Large intestine (tissue), 3 donors: ENCODE data around the gene PPP1R7. TPM values are rescaled to one million over a fixed set of nuclear protein-coding genes. Genes with fewer than 3 reads are reported as not detected.

Experiments used
- DNase-seq, 2 donors: peaks; one replicate each; pipeline versions ENCODE4 v3.0.0 to v3.0.0-alpha.2; 2013
- H3K27ac ChIP-seq: one replicate; pipeline ENCODE4 v1.5.1; 2013; ENCODE audit warnings: low read length
- H3K27me3 ChIP-seq: 2 replicates; pipeline ENCODE4 v1.6.1; 2013; ENCODE audit warnings: low read length; ENCODE audit not compliant: control insufficient read depth, insufficient read depth
- H3K36me3 ChIP-seq: 2 replicates; pipeline ENCODE4 v1.6.1; 2013; ENCODE audit warnings: low read length; ENCODE audit not compliant: control insufficient read depth, insufficient read depth
- H3K4me1 ChIP-seq: one replicate; pipeline ENCODE4 v1.6.1; 2013; ENCODE audit warnings: low read length; ENCODE audit not compliant: control insufficient read depth, insufficient read depth
- H3K4me3 ChIP-seq: one replicate; pipeline ENCODE4 v1.5.1; 2013; ENCODE audit warnings: low read length
- H3K9me3 ChIP-seq: one replicate; pipeline ENCODE4 v1.6.1; 2013; ENCODE audit warnings: mild to moderate bottlenecking, low read depth, low read length, moderate library complexity; ENCODE audit not compliant: control insufficient read depth
- WGBS: methylation state at CpG from one replicate; pipeline ENCODE4 v1.1.5; 2013; ENCODE audit warnings: low lambda C conversion rate; ENCODE audit not compliant: insufficient coverage; 5-methylcytosine and 5-hydroxymethylcytosine counted together
- polyA plus RNA-seq: library from polyadenylated mRNA; unstranded; fragments of 120-200 nt; gene quantifications from one replicate; pipeline ENCODE4 v1.2.1, GENCODE V29; 2013

The PPP1R7 gene
- polyA plus RNA-seq, 1 donor: 58.4 TPM

DNA sequence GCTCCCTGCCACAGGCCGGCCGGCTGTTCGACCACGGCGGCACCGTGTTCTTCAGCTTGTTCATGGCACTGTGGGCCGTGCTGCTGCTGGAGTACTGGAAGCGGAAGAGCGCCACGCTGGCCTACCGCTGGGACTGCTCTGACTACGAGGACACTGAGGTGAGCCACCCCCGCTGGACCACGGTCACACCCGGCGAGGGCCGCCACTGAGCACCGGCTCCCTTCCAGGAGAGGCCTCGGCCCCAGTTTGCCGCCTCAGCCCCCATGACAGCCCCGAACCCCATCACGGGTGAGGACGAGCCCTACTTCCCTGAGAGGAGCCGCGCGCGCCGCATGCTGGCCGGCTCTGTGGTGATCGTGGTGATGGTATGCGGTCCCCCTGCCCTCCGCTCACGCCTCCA, 59.0 kb downstream of the PPP1R7 start:
- Histone ChIP-seq H3K4me1 (no peaks in the 10 kb centered on the region), H3K27me3 (no peaks in the 10 kb centered on the region), H3K36me3 (no peaks in the 10 kb centered on the region), H3K27ac (no peak overlapping the region), H3K9me3 (no peaks in the 10 kb centered on the region), H3K4me3 (no peak overlapping the region)
- no peak for DNase-seq
- no CpG with 5 or more reads among the region's 33 CpGs for WGBS

DNA sequence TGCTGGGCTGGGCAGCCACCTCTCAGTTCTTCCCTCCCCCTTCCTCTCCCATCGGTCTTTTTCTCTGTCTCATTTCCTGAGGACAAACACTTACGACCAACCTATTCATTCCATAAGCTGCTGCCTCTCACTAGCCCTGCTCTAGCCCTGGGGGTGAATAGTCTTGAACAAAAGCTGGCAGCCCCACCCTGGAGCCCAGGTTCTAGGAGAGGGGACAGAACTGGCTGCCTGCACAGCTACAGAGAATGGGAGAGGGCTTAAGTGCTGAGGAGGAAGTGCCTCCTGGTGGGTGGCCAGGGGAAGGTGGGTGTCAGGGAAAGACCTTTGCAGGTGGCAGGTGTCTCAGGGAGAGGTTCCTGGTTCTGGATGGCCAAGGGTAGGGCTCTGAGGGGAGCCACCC, 61.0 kb downstream of the PPP1R7 start:
- Histone ChIP-seq H3K4me1 (no peaks in the 10 kb centered on the region), H3K36me3 (no peaks in the 10 kb centered on the region), H3K4me3 (no peak overlapping the region), H3K9me3 (no peaks in the 10 kb centered on the region), H3K27ac (no peak overlapping the region), H3K27me3 (no peaks in the 10 kb centered on the region)
- no peak for DNase-seq
- WGBS: no CpG with 5 or more reads among the region's 2 CpGs

DNA sequence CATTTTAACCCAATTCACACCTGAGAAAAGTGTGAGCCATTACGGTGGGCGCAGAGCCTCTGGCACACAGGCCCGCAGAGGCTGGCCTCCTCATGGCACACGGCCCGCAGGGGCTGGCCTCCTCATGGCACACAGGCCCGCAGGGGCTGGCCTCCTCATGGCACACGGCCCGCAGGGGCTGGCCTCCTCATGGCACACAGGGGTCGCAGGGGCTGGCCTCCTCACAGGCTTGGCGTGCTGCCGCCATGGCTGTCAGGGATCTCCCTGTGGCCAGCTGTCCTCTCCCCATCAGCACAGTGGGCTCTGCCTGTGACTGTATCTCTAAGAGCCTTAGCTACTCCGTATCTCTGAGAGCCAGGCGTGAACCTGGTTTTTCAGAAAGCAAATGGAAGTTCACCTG, 62.8 kb downstream of the PPP1R7 start:
- Histone ChIP-seq H3K4me3 (no peak overlapping the region), H3K4me1 (no peaks in the 10 kb centered on the region), H3K36me3 (no peaks in the 10 kb centered on the region), H3K27me3 (no peaks in the 10 kb centered on the region), H3K9me3 (no peaks in the 10 kb centered on the region), H3K27ac (no peak overlapping the region)
- WGBS: no CpG with 5 or more reads among the region's 13 CpGs
- no peak for DNase-seq

DNA sequence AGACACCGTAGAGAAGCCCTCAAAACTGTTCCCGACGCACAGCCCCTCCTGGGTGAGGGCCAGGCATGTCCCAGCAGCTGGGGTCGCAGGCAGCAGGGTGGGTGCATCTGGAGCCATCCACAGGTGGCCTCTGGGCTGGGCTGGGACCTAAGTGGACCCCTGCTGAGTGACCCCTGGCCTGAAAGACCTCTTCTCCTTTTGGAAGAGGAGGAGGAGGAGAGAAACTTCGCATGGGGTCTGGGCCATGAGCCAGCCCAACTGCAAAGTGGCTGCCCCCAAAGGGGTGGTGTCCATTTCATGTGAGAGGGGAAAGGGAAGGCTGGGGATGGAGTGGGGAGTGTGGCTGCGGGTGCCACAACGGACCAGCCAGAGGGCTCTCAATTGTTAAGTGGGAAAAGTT, 63.3 kb downstream of the PPP1R7 start:
- peaks cover 2% of the 10 kb centered on the region for H3K4me1 ChIP-seq
- no peak overlapping the region for H3K4me3 ChIP-seq
- WGBS: no CpG with 5 or more reads among the region's 7 CpGs
- H3K36me3 ChIP-seq: no peaks in the 10 kb centered on the region
- no peak for DNase-seq
- no peaks in the 10 kb centered on the region for H3K9me3 ChIP-seq
- H3K27ac ChIP-seq: no peak overlapping the region
- H3K27me3 ChIP-seq: no peaks in the 10 kb centered on the region

DNA sequence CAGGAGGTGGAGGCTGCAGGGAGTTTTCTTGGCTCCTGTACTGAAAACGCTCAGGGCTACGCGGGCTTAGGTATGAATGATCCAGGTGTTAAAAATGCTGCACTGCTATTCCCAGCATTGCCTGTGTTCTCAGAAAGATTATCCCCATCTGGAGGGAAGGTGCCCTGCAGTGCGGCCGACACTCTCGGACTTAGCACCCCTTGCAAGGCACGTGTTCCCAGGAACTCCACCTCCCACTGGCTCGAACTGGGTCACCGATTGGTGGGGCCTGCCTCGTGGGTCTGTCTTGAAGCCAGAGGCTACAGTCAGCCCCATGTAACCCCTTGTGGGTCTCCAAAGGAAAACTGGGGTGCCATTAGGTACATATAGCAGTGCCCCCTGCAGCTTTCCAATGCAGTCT, 63.9 kb downstream of the PPP1R7 start:
- peaks cover 8% of the 10 kb centered on the region for H3K4me1 ChIP-seq
- DNase-seq: no peak
- H3K4me3 ChIP-seq: no peak overlapping the region
- no peaks in the 10 kb centered on the region for H3K36me3 ChIP-seq
- no peak overlapping the region for H3K27ac ChIP-seq
- no peaks in the 10 kb centered on the region for H3K27me3 ChIP-seq
- no CpG with 5 or more reads among the region's 10 CpGs for WGBS
- H3K9me3 ChIP-seq: no peaks in the 10 kb centered on the region

DNA sequence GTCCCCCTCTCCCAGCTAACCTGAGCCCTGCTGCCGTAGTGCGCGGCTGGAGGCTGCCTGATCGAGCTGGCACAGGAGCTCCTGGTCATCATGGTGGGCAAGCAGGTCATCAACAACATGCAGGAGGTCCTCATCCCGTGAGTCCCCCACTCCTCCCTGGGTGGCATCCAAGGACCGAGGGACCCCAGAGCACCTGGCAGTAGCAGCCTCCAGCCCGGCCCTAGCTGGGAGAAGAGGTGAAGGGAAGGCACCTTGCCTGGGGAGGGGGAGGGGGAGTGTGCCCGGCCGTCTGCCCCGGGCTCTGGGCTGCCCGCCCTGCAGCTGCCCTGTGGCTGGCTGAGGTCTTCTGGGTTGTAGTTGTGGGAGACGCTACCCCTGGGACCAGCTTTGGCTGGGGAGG, 64.5 kb downstream of the PPP1R7 start:
- WGBS: no CpG with 5 or more reads among the region's 12 CpGs
- no peak for DNase-seq

DNA sequence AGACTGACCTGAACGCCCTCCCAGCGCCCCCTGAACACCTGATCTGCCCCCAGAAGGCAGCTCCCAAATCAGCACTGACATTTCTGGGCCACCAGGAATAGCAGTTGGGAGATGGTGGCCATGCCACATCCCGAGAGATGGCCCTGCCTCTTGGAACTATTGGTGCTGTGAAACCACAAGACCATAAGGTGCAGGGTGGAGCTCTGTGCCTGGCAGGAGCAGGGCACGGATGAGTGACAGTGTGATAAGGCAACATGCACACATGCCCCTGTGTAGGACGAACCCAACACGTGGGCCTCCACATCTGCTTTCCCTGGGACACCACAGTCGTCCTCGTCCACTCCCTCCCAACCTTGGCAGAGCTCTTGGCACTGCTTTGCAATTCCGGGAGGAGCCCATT, 65.2 kb downstream of the PPP1R7 start:
- no peaks in the 10 kb centered on the region for H3K36me3 ChIP-seq
- WGBS: no CpG with 5 or more reads among the region's 9 CpGs
- no peak overlapping the region for H3K4me3 ChIP-seq
- H3K9me3 ChIP-seq: no peaks in the 10 kb centered on the region
- H3K27me3 ChIP-seq: no peaks in the 10 kb centered on the region
- no peak for DNase-seq
- H3K4me1 ChIP-seq: peaks cover 12% of the 10 kb centered on the region
- no peak overlapping the region for H3K27ac ChIP-seq

More for the DNA sequence above, 64.5 kb downstream of the PPP1R7 start:
- no peak overlapping the region for H3K4me3 ChIP-seq
- no peaks in the 10 kb centered on the region for H3K27me3 ChIP-seq
- no peak overlapping the region for H3K27ac ChIP-seq
- no peaks in the 10 kb centered on the region for H3K9me3 ChIP-seq
- peaks cover 12% of the 10 kb centered on the region for H3K4me1 ChIP-seq
- no peaks in the 10 kb centered on the region for H3K36me3 ChIP-seq

DNA sequence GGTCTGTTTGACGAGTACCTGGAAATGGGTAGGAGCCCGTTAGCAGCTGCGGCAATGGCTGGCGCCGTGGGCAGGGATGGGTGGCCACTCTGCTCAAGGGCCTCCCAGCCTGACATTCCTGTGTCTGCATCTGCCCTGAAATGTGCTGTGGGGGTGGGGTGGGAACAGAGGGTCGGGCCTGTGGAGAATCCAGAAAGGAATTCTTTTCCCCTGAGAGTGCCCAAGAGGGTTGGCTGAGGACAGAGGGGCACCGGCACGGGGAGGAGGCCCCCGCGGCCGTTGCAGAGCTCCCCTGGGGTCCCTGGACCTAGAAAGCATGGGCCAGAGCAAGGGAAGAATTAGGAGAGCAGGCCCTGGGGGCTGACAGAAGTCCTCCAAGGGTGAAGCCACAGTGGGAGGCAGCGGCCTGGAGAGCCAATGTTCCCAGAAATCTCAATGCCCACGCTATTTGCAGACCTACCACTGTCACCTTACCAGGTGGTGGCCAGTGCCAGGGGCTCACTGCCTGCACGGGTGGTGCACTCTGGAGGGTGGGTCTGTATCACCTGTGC, 66.0 kb downstream of the PPP1R7 start:
- Histone ChIP-seq H3K27me3 (no peaks in the 10 kb centered on the region), H3K9me3 (no peaks in the 10 kb centered on the region), H3K4me3 (no peak overlapping the region), H3K27ac (no peak overlapping the region), H3K4me1 (peaks cover 12% of the 10 kb centered on the region), H3K36me3 (no peaks in the 10 kb centered on the region)
- no CpG with 5 or more reads among the region's 14 CpGs for WGBS
- no peak for DNase-seq

DNA sequence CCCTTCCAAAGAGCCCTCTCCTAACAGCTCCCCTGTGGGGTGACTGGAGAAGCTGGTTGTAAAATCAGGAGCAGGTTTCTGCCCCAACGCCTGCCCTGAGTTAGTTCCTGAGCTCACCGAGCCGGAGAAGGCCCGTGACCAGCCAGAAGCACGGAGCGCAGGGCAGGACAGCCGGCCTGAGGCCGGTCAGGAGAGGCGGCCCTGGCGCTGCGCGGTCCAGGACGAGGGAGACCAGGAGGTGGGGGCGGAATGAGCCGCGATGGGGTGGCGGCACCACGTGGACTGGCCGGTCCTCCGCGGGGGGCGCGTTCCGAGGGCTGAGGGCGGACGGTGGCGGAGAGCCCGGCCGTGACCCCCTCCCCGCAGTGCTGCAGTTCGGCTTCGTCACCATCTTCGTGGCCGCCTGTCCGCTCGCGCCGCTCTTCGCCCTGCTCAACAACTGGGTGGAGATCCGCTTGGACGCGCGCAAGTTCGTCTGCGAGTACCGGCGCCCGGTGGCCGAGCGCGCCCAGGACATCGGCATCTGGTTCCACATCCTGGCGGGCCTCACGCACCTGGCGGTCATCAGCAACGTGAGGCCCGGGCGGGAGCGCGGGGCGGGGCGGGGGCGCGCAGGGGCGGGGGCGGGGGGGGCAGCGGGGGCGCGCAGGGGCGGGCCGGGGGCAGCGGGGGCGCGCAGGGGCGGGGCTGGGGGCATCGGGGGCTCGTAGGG, 67.2 kb downstream of the PPP1R7 start:
- Histone ChIP-seq H3K27ac (peak overlapping the region; percentile 70), H3K9me3 (no peaks in the 10 kb centered on the region), H3K27me3 (no peaks in the 10 kb centered on the region), H3K4me1 (peaks cover 12% of the 10 kb centered on the region), H3K36me3 (no peaks in the 10 kb centered on the region), H3K4me3 (peak overlapping the region; percentile 40)
- DNase-seq: peak; percentile 57 to 80
- WGBS: no CpG with 5 or more reads among the region's 77 CpGs

DNA sequence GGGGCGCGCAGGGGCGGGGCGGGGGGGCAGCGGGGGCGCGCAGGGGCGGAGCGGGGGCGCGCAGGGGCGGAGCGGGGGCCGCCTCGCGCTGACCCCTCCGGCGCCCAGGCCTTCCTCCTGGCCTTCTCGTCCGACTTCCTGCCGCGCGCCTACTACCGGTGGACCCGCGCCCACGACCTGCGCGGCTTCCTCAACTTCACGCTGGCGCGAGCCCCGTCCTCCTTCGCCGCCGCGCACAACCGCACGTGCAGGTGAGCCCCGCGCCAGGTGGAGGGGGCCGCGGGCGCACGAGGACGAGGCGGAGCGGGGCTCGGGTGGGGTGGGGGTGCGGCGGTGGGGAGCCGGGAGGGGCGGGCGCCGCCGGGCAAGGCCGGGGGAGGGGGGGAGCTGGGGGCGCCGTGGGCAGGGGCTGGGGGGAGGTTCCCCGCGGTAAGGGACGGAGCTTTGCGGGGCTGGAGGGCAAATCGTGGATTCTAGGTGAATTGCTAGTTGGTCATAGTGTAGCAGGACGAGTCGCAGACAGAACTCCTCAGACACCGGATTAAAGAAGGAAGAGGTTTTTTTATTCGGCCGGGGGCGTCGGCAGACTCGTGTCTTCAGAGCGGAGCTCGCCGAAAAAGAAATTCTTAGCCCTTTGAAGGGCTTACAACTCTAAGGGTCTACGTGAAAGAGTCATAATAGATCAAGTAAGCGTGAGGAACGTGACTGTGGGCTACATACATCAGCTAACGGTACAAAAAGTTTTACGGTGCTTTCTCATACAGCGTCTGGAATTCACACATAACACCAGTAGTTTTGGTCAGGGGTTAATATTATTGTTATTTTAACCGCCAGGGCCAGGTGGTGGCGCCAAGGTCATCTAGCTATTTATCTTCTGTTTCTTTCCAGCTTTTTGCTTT, 68.1 kb downstream of the PPP1R7 start:
- 0% methylated on average over 1 of the region's 83 CpGs for WGBS

More for the DNA sequence above, 68.1 kb downstream of the PPP1R7 start:
- H3K4me3 ChIP-seq: peak overlapping the region; percentile 40
- DNase-seq: peak; percentile 28 to 63
- H3K4me1 ChIP-seq: peaks cover 15% of the 10 kb centered on the region
- no peaks in the 10 kb centered on the region for H3K9me3 ChIP-seq
- no peaks in the 10 kb centered on the region for H3K27me3 ChIP-seq
- H3K36me3 ChIP-seq: no peaks in the 10 kb centered on the region
- no peak overlapping the region for H3K27ac ChIP-seq
